ENCODE results near the gene SENP3.

SENP3 gene

DNA sequence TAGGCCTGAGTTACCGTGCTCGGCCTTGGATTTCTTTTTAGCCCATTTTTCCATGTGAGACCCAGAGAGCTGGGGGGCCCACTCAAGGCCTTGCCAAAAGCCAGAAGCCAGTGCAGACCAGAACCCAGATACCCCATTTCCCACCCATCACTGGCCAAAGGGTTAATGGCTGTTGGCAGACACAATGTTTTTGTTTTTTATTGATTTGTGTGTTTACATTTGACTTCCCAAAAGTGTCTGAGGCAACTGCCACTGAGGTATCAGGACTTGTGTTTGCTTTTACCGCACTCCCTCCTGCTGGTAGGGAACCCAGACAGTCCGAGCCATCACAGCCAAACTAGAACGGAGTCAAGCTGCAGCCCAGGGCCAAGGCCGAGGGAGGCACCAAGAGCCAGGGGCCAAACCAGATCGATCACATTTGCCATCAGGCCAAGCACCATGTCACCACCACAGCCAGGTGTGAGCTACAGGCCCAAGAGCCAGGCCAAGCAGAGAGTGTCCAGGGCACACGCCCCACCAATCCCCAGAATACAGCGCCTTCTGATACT lies 20.6 kb upstream of the SENP3 start:
- Histone ChIP-seq H3K27me3 (ENCODE audit: control insufficient read depth, insufficient read depth, low read length) (no peaks in the 10 kb centered on the region), H3K36me3 (ENCODE audit: control insufficient read depth, insufficient read depth, low read length) (no peaks in the 10 kb centered on the region), H3K27ac (ENCODE audit: low read depth, low read length) (no peak overlapping the region), H3K4me3 (ENCODE audit: low read depth, low read length) (no peak overlapping the region), H3K9me3 (ENCODE audit: control insufficient read depth, insufficient read depth, low read length) (no peaks in the 10 kb centered on the region), H3K9ac (ENCODE audit: low read depth, low read length) (no peak overlapping the region), H3K4me1 (ENCODE audit: control insufficient read depth, insufficient read depth, low read length) (no peaks in the 10 kb centered on the region)

DNA sequence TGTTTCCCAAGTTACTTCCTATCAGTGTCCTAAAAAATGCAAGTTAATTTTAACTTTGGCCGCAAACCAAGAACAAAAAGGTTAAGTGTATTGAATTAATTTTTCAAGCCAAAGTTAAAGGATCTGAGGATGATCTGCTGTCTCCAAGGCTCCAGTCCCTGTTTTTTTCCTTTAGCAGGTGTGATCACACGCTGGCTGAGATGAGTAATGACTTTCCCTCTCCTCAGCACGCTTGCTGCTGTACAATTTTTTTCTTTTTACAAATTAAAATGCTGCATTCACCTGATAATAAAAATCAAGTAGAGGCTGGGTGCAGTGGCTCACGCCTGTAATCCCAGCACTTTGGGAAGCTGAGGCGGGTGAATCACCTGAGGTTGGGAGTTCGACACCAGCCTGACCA lies 16.8 kb upstream of the SENP3 start:
- no peak overlapping the region for H3K4me3 ChIP-seq (ENCODE audit: low read depth, low read length)
- H3K27ac ChIP-seq (ENCODE audit: low read depth, low read length) = no peak overlapping the region
- H3K9me3 ChIP-seq (ENCODE audit: control insufficient read depth, insufficient read depth, low read length) = no peaks in the 10 kb centered on the region
- H3K9ac ChIP-seq (ENCODE audit: low read depth, low read length) = no peak overlapping the region
- 0 out of 2 replicates have a peak, but pooled peaks cover 4% of the 10 kb centered on the region for H3K4me1 ChIP-seq (ENCODE audit: control insufficient read depth, insufficient read depth, low read length)
- no peaks in the 10 kb centered on the region for H3K36me3 ChIP-seq (ENCODE audit: control insufficient read depth, insufficient read depth, low read length)
- peaks cover 3% of the 10 kb centered on the region; the same call in 1 of the 2 replicates for H3K27me3 ChIP-seq (ENCODE audit: control insufficient read depth, insufficient read depth, low read length)

DNA sequence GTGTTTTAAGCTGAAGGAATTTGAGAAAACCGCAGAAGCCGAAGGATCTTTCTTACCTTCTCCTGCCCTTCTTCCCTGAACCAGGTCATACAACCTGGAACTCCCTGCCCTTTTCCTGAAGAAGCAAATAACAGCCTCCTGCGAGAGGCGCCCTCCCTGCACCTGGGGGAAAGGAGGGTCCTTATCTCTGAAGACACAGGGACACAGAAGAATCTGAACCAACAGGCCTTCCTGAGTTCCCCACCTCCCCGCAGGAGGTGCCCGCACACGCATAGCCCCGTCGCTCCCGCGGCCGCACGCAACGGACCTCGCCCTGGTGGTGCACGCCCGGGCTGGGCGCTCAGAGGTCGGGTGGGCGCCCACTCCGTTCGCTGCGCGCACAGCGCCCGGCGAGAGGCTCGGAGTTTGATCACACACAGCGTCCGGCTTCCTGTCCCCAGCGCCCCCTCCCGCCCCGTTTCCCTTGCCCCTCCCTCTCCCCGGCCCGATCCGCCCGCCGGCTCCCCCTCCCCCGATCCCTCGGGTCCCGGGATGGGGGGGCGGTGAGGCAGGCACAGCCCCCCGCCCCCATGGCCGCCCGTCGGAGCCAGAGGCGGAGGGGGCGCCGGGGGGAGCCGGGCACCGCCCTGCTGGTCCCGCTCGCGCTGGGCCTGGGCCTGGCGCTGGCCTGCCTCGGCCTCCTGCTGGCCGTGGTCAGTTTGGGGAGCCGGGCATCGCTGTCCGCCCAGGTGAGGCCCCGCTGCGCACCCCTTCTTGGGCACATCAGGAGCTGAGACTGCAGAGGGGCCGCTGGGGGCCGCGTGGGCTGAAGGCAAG lies 12.9 kb upstream of the SENP3 start, which contains the start of gene TNFSF12:
Gene TNFSF12, plus strand, starts transcription at position 474 of the 816 bp plus-strand sequence. Its CDS starts 96 bp downstream, at position 570.
- Histone ChIP-seq H3K36me3 (ENCODE audit: control insufficient read depth, insufficient read depth, low read length) (no peaks in the 10 kb centered on the region), H3K4me1 (ENCODE audit: control insufficient read depth, insufficient read depth, low read length) (0 out of 2 replicates have a peak, but pooled peaks cover 4% of the 10 kb centered on the region), H3K27me3 (ENCODE audit: control insufficient read depth, insufficient read depth, low read length) (peaks cover 3% of the 10 kb centered on the region; the same call in 1 of the 2 replicates), H3K4me3 (ENCODE audit: low read depth, low read length) (peak within 1 kb of the TSS; percentile 78), H3K27ac (ENCODE audit: low read depth, low read length) (no peak within 1 kb of the TSS), H3K9ac (ENCODE audit: low read depth, low read length) (peak within 1 kb of the TSS; percentile 59), H3K9me3 (ENCODE audit: control insufficient read depth, insufficient read depth, low read length) (no peaks in the 10 kb centered on the region)

DNA sequence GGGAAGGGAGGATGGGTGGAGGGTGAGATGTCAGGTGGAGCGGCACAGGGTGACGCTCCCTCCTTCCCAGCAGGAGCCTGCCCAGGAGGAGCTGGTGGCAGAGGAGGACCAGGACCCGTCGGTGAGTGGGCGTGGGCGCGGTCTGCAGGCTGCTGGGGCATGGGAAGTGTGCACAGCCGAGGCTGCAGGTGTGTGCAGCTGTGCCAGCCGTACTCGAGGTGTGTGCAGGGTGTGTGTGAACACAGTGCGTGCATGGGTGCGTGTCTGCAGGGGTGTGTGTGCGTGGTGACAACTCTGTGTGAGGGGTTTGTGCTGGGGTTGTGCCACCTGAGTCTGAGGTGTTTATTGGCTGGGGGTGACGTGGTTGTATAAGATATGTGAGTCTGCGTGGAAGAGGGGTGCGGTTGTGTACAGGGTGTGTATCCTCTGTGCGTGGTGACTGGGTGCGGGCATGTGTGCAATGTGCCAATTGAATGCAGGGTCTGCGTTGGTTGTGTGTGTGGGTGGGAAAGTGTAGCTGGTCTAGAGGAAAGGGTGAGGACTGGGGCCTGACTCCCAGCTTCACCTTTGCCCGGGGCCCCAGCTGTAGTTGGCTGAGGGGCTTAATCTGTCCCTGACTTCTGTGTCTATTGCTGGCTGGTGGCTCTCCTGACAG lies 12.2 kb upstream of the SENP3 start:
- H3K36me3 ChIP-seq (ENCODE audit: control insufficient read depth, insufficient read depth, low read length) = no peaks in the 10 kb centered on the region
- H3K9ac ChIP-seq (ENCODE audit: low read depth, low read length) = no peak overlapping the region
- H3K27ac ChIP-seq (ENCODE audit: low read depth, low read length) = no peak overlapping the region
- H3K4me3 ChIP-seq (ENCODE audit: low read depth, low read length) = peak overlapping the region; percentile 78; the same call in 1 of the 2 replicates
- H3K4me1 ChIP-seq (ENCODE audit: control insufficient read depth, insufficient read depth, low read length) = 0 out of 2 replicates have a peak, but pooled peaks cover 4% of the 10 kb centered on the region
- H3K9me3 ChIP-seq (ENCODE audit: control insufficient read depth, insufficient read depth, low read length) = no peaks in the 10 kb centered on the region
- H3K27me3 ChIP-seq (ENCODE audit: control insufficient read depth, insufficient read depth, low read length) = peaks cover 3% of the 10 kb centered on the region; the same call in 1 of the 2 replicates

DNA sequence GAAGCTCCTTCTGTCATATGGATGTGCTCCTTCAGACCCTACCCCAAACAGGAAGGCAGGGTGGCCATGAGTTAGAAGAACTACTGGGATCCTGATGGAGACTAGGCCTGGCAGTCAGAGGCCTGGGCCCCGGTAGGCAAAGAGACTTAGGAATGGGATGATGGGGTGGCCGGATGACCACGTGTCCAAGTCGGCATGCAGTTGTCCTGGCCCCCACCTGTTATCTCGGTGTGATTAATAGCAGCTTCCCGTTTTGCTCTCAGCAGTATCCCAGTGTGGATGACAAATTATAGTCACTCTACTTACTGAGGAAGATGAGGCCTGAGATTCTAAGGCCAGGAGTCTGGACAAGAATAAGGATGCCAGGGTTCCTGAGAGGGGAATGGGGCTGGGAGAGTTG lies 11.4 kb upstream of the SENP3 start:
- Histone ChIP-seq H3K4me3 (ENCODE audit: low read depth, low read length) (no peak overlapping the region), H3K4me1 (ENCODE audit: control insufficient read depth, insufficient read depth, low read length) (0 out of 2 replicates have a peak, but pooled peaks cover 4% of the 10 kb centered on the region), H3K9me3 (ENCODE audit: control insufficient read depth, insufficient read depth, low read length) (no peaks in the 10 kb centered on the region), H3K27ac (ENCODE audit: low read depth, low read length) (no peak overlapping the region), H3K9ac (ENCODE audit: low read depth, low read length) (no peak overlapping the region), H3K27me3 (ENCODE audit: control insufficient read depth, insufficient read depth, low read length) (peaks cover 3% of the 10 kb centered on the region; the same call in 1 of the 2 replicates), H3K36me3 (ENCODE audit: control insufficient read depth, insufficient read depth, low read length) (no peaks in the 10 kb centered on the region)

DNA sequence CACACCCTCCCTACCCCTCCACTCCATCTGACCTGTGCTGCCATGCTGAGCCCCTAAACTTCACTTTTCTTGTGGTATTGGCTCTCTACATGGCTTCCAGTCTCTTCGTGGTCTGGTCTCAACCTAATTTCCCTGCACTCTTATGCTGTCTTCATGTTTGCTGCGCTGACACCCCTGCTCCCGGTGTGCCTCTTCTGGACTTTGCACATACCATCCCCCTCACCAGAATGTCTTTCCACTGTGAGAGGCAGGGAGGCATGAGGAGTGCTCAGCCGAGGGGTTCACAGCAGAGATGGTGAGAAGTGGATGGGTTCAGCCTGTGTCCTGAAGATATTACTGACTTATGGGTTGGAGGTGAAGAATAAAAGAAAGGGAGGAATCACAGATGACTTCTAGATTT lies 10.3 kb upstream of the SENP3 start:
- Histone ChIP-seq H3K36me3 (ENCODE audit: control insufficient read depth, insufficient read depth, low read length) (no peaks in the 10 kb centered on the region), H3K9me3 (ENCODE audit: control insufficient read depth, insufficient read depth, low read length) (no peaks in the 10 kb centered on the region), H3K27me3 (ENCODE audit: control insufficient read depth, insufficient read depth, low read length) (peaks cover 3% of the 10 kb centered on the region; the same call in 1 of the 2 replicates), H3K9ac (ENCODE audit: low read depth, low read length) (no peak overlapping the region), H3K27ac (ENCODE audit: low read depth, low read length) (no peak overlapping the region), H3K4me1 (ENCODE audit: control insufficient read depth, insufficient read depth, low read length) (0 out of 2 replicates have a peak, but pooled peaks cover 4% of the 10 kb centered on the region), H3K4me3 (ENCODE audit: low read depth, low read length) (no peak overlapping the region)

DNA sequence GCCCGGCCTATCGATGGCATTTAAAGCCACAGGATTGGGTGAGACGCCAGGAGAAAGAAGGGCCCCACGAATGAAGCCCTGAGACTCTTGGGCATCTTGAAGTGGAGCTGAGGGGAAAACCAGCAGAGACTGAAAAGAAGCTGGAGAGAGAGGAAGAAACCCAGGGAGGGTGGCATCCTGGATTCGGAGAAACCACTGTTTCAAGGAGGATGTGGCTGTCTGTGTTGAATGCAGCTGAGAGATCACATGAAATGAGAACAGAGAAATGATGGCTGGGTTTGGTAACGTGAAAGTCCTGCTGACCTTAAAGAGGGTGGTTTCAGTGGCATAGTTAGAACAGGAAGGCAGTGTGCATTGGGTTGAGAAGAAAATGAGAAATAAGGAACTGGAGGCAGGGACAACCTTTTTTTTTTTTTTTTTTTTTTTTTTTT lies 9.1 kb upstream of the SENP3 start:
- Histone ChIP-seq H3K9ac (ENCODE audit: low read depth, low read length) (no peak overlapping the region), H3K9me3 (ENCODE audit: control insufficient read depth, insufficient read depth, low read length) (no peaks in the 10 kb centered on the region), H3K27me3 (ENCODE audit: control insufficient read depth, insufficient read depth, low read length) (peaks cover 3% of the 10 kb centered on the region; the same call in 1 of the 2 replicates), H3K36me3 (ENCODE audit: control insufficient read depth, insufficient read depth, low read length) (no peaks in the 10 kb centered on the region), H3K4me1 (ENCODE audit: control insufficient read depth, insufficient read depth, low read length) (peaks cover 14% of the 10 kb centered on the region), H3K27ac (ENCODE audit: low read depth, low read length) (no peak overlapping the region), H3K4me3 (ENCODE audit: low read depth, low read length) (no peak overlapping the region)

DNA sequence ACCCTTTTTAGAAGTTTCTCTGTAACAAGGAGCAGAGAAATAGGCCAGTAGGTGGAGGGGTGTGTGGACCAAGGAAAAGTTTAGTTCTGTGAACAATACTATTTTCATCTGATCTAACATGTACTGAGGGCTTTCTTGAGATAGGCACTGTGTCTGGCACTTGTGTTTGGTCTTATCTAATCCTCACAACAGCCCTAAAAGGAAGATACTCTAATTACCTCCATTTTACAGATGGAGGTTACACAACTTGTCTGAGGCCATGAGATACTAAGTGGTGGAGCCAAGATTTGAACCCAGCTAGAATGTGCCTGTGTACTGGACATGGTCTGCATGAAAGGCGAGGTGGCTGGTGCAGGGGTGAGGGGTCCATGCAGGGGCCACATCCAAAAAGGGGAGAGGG lies 8.4 kb upstream of the SENP3 start:
- peaks cover 2% of the 10 kb centered on the region; the same call in 1 of the 2 replicates for H3K27me3 ChIP-seq (ENCODE audit: control insufficient read depth, insufficient read depth, low read length)
- no peak overlapping the region for H3K9ac ChIP-seq (ENCODE audit: low read depth, low read length)
- no peaks in the 10 kb centered on the region for H3K36me3 ChIP-seq (ENCODE audit: control insufficient read depth, insufficient read depth, low read length)
- no peak overlapping the region for H3K4me3 ChIP-seq (ENCODE audit: low read depth, low read length)
- no peak overlapping the region for H3K27ac ChIP-seq (ENCODE audit: low read depth, low read length)
- H3K9me3 ChIP-seq (ENCODE audit: control insufficient read depth, insufficient read depth, low read length) = no peaks in the 10 kb centered on the region
- H3K4me1 ChIP-seq (ENCODE audit: control insufficient read depth, insufficient read depth, low read length) = peaks cover 19% of the 10 kb centered on the region

DNA sequence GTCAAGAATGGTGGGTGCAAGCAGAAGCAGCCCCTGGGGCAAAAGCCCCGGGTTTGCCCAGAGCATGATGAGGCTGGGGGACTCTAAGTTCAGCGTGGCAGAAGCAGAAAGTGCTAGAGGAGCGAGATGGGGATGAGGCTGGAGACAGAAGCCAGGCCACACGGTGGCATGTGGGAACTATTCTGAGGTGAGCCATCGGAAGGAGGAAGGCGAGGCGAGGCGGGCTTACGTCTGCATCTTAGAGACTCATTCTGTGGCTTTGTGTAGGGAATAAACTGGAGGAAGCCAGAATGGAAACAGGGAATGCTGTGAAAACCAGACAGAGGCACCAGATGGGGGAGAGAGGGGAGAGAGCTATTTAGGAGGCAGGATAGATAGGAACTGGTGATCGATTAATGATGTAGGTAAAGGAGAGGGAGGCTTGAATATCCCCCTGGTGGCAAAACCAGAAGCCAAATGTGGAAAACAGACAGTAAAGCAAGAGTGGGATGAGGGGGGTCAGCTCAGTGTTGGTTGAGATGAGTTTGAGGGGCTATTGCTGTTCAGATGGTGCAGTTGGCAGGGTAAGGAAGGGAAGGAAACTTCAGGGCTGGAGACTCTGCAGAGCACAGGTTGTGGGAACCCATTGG lies 6.3 kb upstream of the SENP3 start:
- H3K9me3 ChIP-seq (ENCODE audit: control insufficient read depth, insufficient read depth, low read length) = no peaks in the 10 kb centered on the region
- no peak overlapping the region for H3K27ac ChIP-seq (ENCODE audit: low read depth, low read length)
- no peak overlapping the region for H3K4me3 ChIP-seq (ENCODE audit: low read depth, low read length)
- H3K9ac ChIP-seq (ENCODE audit: low read depth, low read length) = no peak overlapping the region
- H3K36me3 ChIP-seq (ENCODE audit: control insufficient read depth, insufficient read depth, low read length) = no peaks in the 10 kb centered on the region
- H3K27me3 ChIP-seq (ENCODE audit: control insufficient read depth, insufficient read depth, low read length) = no peaks in the 10 kb centered on the region
- peaks cover 33% of the 10 kb centered on the region for H3K4me1 ChIP-seq (ENCODE audit: control insufficient read depth, insufficient read depth, low read length)

DNA sequence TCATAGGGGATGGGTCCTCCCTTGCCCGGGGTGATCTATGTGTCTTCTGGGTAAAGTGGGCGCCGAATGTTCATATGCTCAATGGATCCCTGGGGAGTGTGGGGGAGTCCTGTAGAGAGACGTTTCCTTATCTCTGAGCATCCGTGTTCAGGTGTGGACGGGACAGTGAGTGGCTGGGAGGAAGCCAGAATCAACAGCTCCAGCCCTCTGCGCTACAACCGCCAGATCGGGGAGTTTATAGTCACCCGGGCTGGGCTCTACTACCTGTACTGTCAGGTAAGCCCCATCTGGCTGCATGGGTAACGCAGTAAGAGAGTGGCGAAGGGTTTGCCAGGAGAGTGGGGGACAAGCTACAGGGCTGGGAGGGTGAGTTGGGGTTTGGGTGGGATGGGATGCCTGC lies 5.1 kb upstream of the SENP3 start:
- H3K9ac ChIP-seq (ENCODE audit: low read depth, low read length) = no peak overlapping the region
- H3K27me3 ChIP-seq (ENCODE audit: control insufficient read depth, insufficient read depth, low read length) = no peaks in the 10 kb centered on the region
- no peak overlapping the region for H3K4me3 ChIP-seq (ENCODE audit: low read depth, low read length)
- H3K36me3 ChIP-seq (ENCODE audit: control insufficient read depth, insufficient read depth, low read length) = no peaks in the 10 kb centered on the region
- H3K4me1 ChIP-seq (ENCODE audit: control insufficient read depth, insufficient read depth, low read length) = peaks cover 38% of the 10 kb centered on the region
- H3K27ac ChIP-seq (ENCODE audit: low read depth, low read length) = no peak overlapping the region
- H3K9me3 ChIP-seq (ENCODE audit: control insufficient read depth, insufficient read depth, low read length) = no peaks in the 10 kb centered on the region
